Measurements from ENCODE around the gene TXNL4A.

- TF ChIP-seq CTCF (conservative IDR thresholded peaks at IDR 0.05), result no peak
- TF ChIP-seq ZFX (IDR thresholded peaks at IDR 0.05), result no peak
Measured at GRCh38 chr18:79972720-79973119, 15.6 kb downstream of the TXNL4A start.
